HepG2 (cell line): ENCODE measurements around the gene TMEM258. TPM values are rescaled to one million over a fixed set of nuclear protein-coding genes. Genes with fewer than 3 reads are reported as not detected.

Experiments used
- ATAC-seq: fragments of 200-7000 bp; cut with Tn5 transposase; 3 replicates; pipeline ENCODE4 v1.9.1; 2020; ENCODE audit warnings: mild to moderate bottlenecking, moderate library complexity
- BruUV-seq: library from RNA; stranded (reverse); fragments of 400-500 nt; replicated peaks from 2 replicates; lab custom pipeline; 2021; lab: Mats Ljungman, UMichigan
- CTCF ChIA-PET: fragments of 300-600 bp; formaldehyde crosslinking; extraction: SDS; loops from one replicate; lab custom pipeline; 2021; ENCODE audit warnings: low total read pairs, inconsistent platforms, low intra/inter-chr PET ratio; lab: Yijun Ruan, JAX
- POLR2A ChIA-PET: fragments of 350-600 bp; sonication (Branson Sonifier 250); formaldehyde crosslinking; loops from one replicate; lab custom pipeline; 2020; ENCODE audit warnings: antibody characterized with exemption, inconsistent platforms; lab: Yijun Ruan, JAX
- DNase-seq: peaks from one replicate; pipeline ENCODE4 v3.0.0-alpha.2; 2015; ENCODE audit warnings: low spot score
- FAIRE-seq: peaks from 3 replicates; lab custom pipeline; 2011; peaks lifted over from hg19 to GRCh38; lab: Jason Lieb, UNC
- H2AFZ ChIP-seq: one replicate; pipeline ENCODE4 v1.6.1; 2011; ENCODE audit warnings: low read length, inconsistent platforms
- H3K27ac ChIP-seq: fragments of 300-600 bp; 3 replicates; pipeline ENCODE4 v1.8.0; 2011; ENCODE audit warnings: mixed run types, mild to moderate bottlenecking, mixed read lengths, low read length, inconsistent platforms; ENCODE audit not compliant: insufficient read depth; ENCODE audit errors: extremely low read length
- H3K27me3 ChIP-seq, 2 experiments: fragments of 200-600 bp in 1 of 2; 2 replicates in 1 of 2; 3 replicates in 1 of 2; pipeline versions ENCODE4 v1.6.0 to v1.8.0; 2011; ENCODE audit warnings: low read length in 2 of 2, mild to moderate bottlenecking in 2 of 2, moderate library complexity in 2 of 2, inconsistent platforms in 1 of 2; ENCODE audit not compliant: insufficient read depth in 2 of 2, control insufficient read depth in 1 of 2
- H3K36me3 ChIP-seq, 2 experiments: fragments of 200-600 bp in 1 of 2; replicated peaks in 1 of 2; 2 replicates in 1 of 2; 3 replicates in 1 of 2; pipeline versions ENCODE4 v1.5.1 to v1.8.0; 2011; ENCODE audit warnings: low read length in 2 of 2, inconsistent platforms in 1 of 2; ENCODE audit not compliant: insufficient read depth in 2 of 2, control insufficient read depth in 1 of 2
- H3K4me1 ChIP-seq: 2 replicates; pipeline ENCODE4 v1.5.1; 2012; ENCODE audit warnings: low read length, inconsistent platforms; ENCODE audit not compliant: insufficient read depth
- H3K4me2 ChIP-seq: 2 replicates; pipeline ENCODE4 v1.6.0; 2011; ENCODE audit warnings: low read depth, low read length, inconsistent platforms
- H3K4me3 ChIP-seq, 3 experiments: fragments of 200-600 bp in 1 of 3; sonication (generic), shearing (Covaris generic) in 1 of 3; replicated peaks in 1 of 3; 2 replicates each; pipeline ENCODE4 v1.5.1; 2011 to 2016; ENCODE audit warnings: low read length in 3 of 3, inconsistent platforms in 2 of 3, low read depth in 2 of 3, mild to moderate bottlenecking in 2 of 3, control low read depth in 1 of 3, mixed read lengths in 1 of 3; ENCODE audit not compliant: insufficient read depth in 1 of 3
- H3K79me2 ChIP-seq: one replicate; pipeline ENCODE4 v1.6.1; 2011; ENCODE audit warnings: low read length, inconsistent platforms; ENCODE audit not compliant: insufficient read depth
- H3K9ac ChIP-seq: 2 replicates; pipeline ENCODE4 v1.6.0; 2011; ENCODE audit warnings: mild to moderate bottlenecking, low read depth, low read length, inconsistent platforms; ENCODE audit not compliant: insufficient read depth
- H3K9me3 ChIP-seq: 2 replicates; pipeline ENCODE4 v1.5.1; 2012; ENCODE audit warnings: mild to moderate bottlenecking, low read length
- H4K20me1 ChIP-seq: 2 replicates; pipeline ENCODE4 v1.6.0; 2011; ENCODE audit warnings: inconsistent platforms, mild to moderate bottlenecking, low read length, moderate library complexity; ENCODE audit not compliant: insufficient read depth
- ATF1 ChIP-seq: IDR thresholded peaks from 2 replicates; pipeline ENCODE4 v1.6.1; 2016; ENCODE audit warnings: mild to moderate bottlenecking, control low read depth
- DMAP1 ChIP-seq: IDR thresholded peaks from 2 replicates; pipeline ENCODE4 v1.6.1; 2016
- FOXK2 ChIP-seq: fragments of 450-650 bp; IDR thresholded peaks from 2 replicates; pipeline ENCODE4 v1.6.1; 2016
- JUNB ChIP-seq: sonication (generic); formaldehyde crosslinking; IDR thresholded peaks from 2 replicates; pipeline ENCODE4 v1.8.0; 2022; ENCODE audit warnings: missing genetic modification reagents, mild to moderate bottlenecking, borderline replicate concordance
- KDM5A ChIP-seq: fragments of 200-600 bp; sonication (generic); IDR thresholded peaks from 2 replicates; pipeline ENCODE4 v1.7.0; 2018; ENCODE audit warnings: antibody characterized with exemption, mild to moderate bottlenecking, low read length, borderline replicate concordance
- KDM5B ChIP-seq: sonication (generic); formaldehyde crosslinking; IDR thresholded peaks from 2 replicates; pipeline ENCODE4 v1.4.0; 2020; ENCODE audit warnings: missing genetic modification reagents, mild to moderate bottlenecking, borderline replicate concordance
- MTF1 ChIP-seq: sonication (generic); formaldehyde crosslinking; IDR thresholded peaks from 2 replicates; pipeline ENCODE4 v1.5.0; 2020; ENCODE audit warnings: missing genetic modification reagents
- MXD1 ChIP-seq: sonication (generic); formaldehyde crosslinking; IDR thresholded peaks from 2 replicates; pipeline ENCODE4 v1.4.0; 2020; ENCODE audit warnings: mild to moderate bottlenecking, missing genetic modification reagents
- NCOA5 ChIP-seq: sonication (generic); formaldehyde crosslinking; IDR thresholded peaks from 2 replicates; pipeline ENCODE4 v1.4.0; 2020; ENCODE audit warnings: missing genetic modification reagents
- NFE2L1 ChIP-seq: sonication (generic); formaldehyde crosslinking; IDR thresholded peaks from 2 replicates; pipeline ENCODE4 v1.4.0; 2020; ENCODE audit warnings: missing genetic modification reagents, mild to moderate bottlenecking, borderline replicate concordance
- THAP11 ChIP-seq: IDR thresholded peaks from 2 replicates; pipeline ENCODE4 v1.6.1; 2016; ENCODE audit warnings: missing biosample characterization, missing genetic modification reagents
- XBP1 ChIP-seq: sonication (generic); formaldehyde crosslinking; IDR thresholded peaks from 2 replicates; pipeline ENCODE4 v1.5.0; 2020; ENCODE audit warnings: missing genetic modification reagents
- YEATS4 ChIP-seq: sonication (generic); formaldehyde crosslinking; IDR thresholded peaks from 2 replicates; pipeline ENCODE4 v1.4.0; 2020; ENCODE audit warnings: missing genetic modification reagents, borderline replicate concordance
- ZBTB21 ChIP-seq: sonication (generic); formaldehyde crosslinking; IDR thresholded peaks from 2 replicates; pipeline ENCODE4 v1.4.0; 2020; ENCODE audit warnings: missing genetic modification reagents
- ZMAT3 ChIP-seq: sonication (generic); formaldehyde crosslinking; conservative IDR thresholded peaks from 2 replicates; pipeline ENCODE4 v1.7.0; 2021; ENCODE audit warnings: missing genetic modification reagents
- ZNF18 ChIP-seq: sonication (generic); formaldehyde crosslinking; IDR thresholded peaks from 2 replicates; pipeline ENCODE4 v1.8.0; 2022; ENCODE audit warnings: mild to moderate bottlenecking, missing genetic modification reagents; ENCODE audit not compliant: insufficient replicate concordance
- ZNF232 ChIP-seq: sonication (generic); formaldehyde crosslinking; IDR thresholded peaks from 2 replicates; pipeline ENCODE4 v1.4.0; 2020; ENCODE audit warnings: missing genetic modification reagents, borderline replicate concordance
- ZNF317 ChIP-seq: sonication (generic); formaldehyde crosslinking; IDR thresholded peaks from 2 replicates; pipeline ENCODE4 v1.5.0; 2020; ENCODE audit warnings: mild to moderate bottlenecking, missing genetic modification reagents
- ZNF558 ChIP-seq: sonication (generic); formaldehyde crosslinking; IDR thresholded peaks from 2 replicates; pipeline ENCODE4 v1.9.0; 2022; ENCODE audit warnings: mild to moderate bottlenecking, missing genetic modification reagents, borderline replicate concordance
- ZSCAN30 ChIP-seq: sonication (generic); formaldehyde crosslinking; IDR thresholded peaks from 2 replicates; pipeline ENCODE4 v1.5.0; 2020; ENCODE audit warnings: mild to moderate bottlenecking, missing genetic modification reagents
- WGBS: methylation state at CpG from one replicate; pipeline ENCODE4 v1.1.6; 2017; ENCODE audit warnings: low lambda C conversion rate; 5-methylcytosine and 5-hydroxymethylcytosine counted together
- in situ Hi-C: cut with HindIII; loops from 2 replicates; pipeline ENCODE4 v1.10.0; 2017; ENCODE audit warnings: low pct_unique_long_range_greater_than_20kb; ENCODE audit not compliant: extremely low pct_ligation_motif_present
- intact Hi-C: fragments of 100-400 bp; cut with micrococcal nuclease; formaldehyde crosslinking; loops from one replicate; pipeline ENCODE4 v1.10.0; 2022; ENCODE audit not compliant: unreplicated experiment
- polyA plus RNA-seq, 8 experiments: library from polyadenylated mRNA; depleted of rRNA in 3 of 8; stranded (reverse) in 7 of 8; unstranded in 1 of 8; fragments of >200 nt; fragmentation: Illumina TruSeq in 4 of 8; extraction: Trizol in 4 of 8; gene quantifications; 2 replicates each; pipeline versions ENCODE4 v1.2.1 to v1.2.3, GENCODE V29; 2011 to 2016; ENCODE audit warnings: low read depth in 4 of 8, missing spikeins in 1 of 8, mixed read lengths in 1 of 8; ENCODE audit not compliant: insufficient read depth in 1 of 8
- total RNA-seq, 5 experiments: library from RNA; depleted of rRNA; stranded (reverse); fragments of >200 nt; fragmentation: Illumina TruSeq; extraction: Trizol; gene quantifications; 2 replicates each; pipeline ENCODE4 v1.2.3, GENCODE V29; 2016; ENCODE audit warnings: low read depth in 1 of 5

The TMEM258 gene
- total and polyA plus RNA-seq, 2 of the 13 experiments (the other 11 are each of a cell fraction or from before 2014, with no cell fraction given) = 175 to 424 TPM

GRCh38 chr11:61834278-61835048, 42.1 kb upstream of the TMEM258 start:
- H3K27ac ChIP-seq = no peak overlapping the region
- in situ Hi-C loops = no loop called here
- no peaks in the 10 kb centered on the region for H3K27me3 ChIP-seq
- 90% methylated on average over 7 of the region's 12 CpGs for WGBS
- no peak for DNase-seq
- TF ChIP-seq YEATS4 (CRISPR knock-in tag) = no peak
- no peak for TF ChIP-seq ZNF558
- TF ChIP-seq JUNB (CRISPR knock-in tag) = no peak
- no peak for TF ChIP-seq FOXK2
- no peak for TF ChIP-seq NCOA5 (CRISPR knock-in tag)
- TF ChIP-seq MXD1 (CRISPR knock-in tag) = no peak
- no peak for TF ChIP-seq ZNF317 (CRISPR knock-in tag)
- TF ChIP-seq ZNF232 (CRISPR knock-in tag) = no peak
- TF ChIP-seq DMAP1 (CRISPR knock-in tag) = no peak
- TF ChIP-seq ZSCAN30 (CRISPR knock-in tag) = no peak
- no peak for TF ChIP-seq THAP11 (CRISPR knock-in tag)
- no peak for TF ChIP-seq KDM5B (CRISPR knock-in tag)
- no peak for TF ChIP-seq ZMAT3
- no peak for TF ChIP-seq MTF1 (CRISPR knock-in tag)
- TF ChIP-seq ZBTB21 (CRISPR knock-in tag) = no peak
- TF ChIP-seq NFE2L1 = no peak
- no peak for TF ChIP-seq KDM5A
- no peak for TF ChIP-seq XBP1
- TF ChIP-seq ATF1 = no peak
- TF ChIP-seq ZNF18 (CRISPR knock-in tag) = no peak
- H4K20me1 ChIP-seq = no peaks in the 10 kb centered on the region
- POLR2A ChIA-PET = no interaction called here
- no peak overlapping the region for H3K4me2 ChIP-seq
- CTCF ChIA-PET = no interaction called here
- BruUV-seq = no TSS peak
- no peak overlapping the region for H2AFZ ChIP-seq
- H3K9me3 ChIP-seq = no peaks in the 10 kb centered on the region
- ATAC-seq = no peak; the same call in 2 of the 3 replicates
- H3K4me3 ChIP-seq = no peak overlapping the region
- H3K4me1 ChIP-seq = peaks cover 25% of the 10 kb centered on the region
- peaks cover 0 to 2% of the 10 kb centered on the region in 2 experiments; a peak in 2 of 5 replicates for H3K36me3 ChIP-seq
- intact Hi-C loops = no loop called here
- H3K9ac ChIP-seq = no peak overlapping the region
- no peak for FAIRE-seq
- peaks cover 23% of the 10 kb centered on the region for H3K79me2 ChIP-seq
